ENCODE results near the gene ACD.
"Not testable (repeated sequence)": the region's sequence is repeated elsewhere in the genome, so short reads cannot be mapped to it uniquely, and the experiment has no call there.

The ACD gene

GRCh38 chr16:67659675-67660563 is at the start of gene ACD:
ACD (minus strand) TSS chr16:67660260; CDS start chr16:67660220, 40 bp downstream.
- no peak for FAIRE-seq

- no peak for FAIRE-seq
These were observed 49.0 kb upstream of the ACD start for GRCh38 chr16:67709050-67709449.

GRCh38 chr16:67708368-67708771 is 48.3 kb upstream of the ACD start:
- no peak for FAIRE-seq

GRCh38 chr16:67707790-67708189 is 47.7 kb upstream of the ACD start:
- no peak for FAIRE-seq

- no peak for FAIRE-seq
These were observed 47.1 kb upstream of the ACD start for GRCh38 chr16:67707210-67707609.

- no peak for FAIRE-seq
These were observed 44.0 kb upstream of the ACD start for GRCh38 chr16:67704110-67704509.

- no peak for FAIRE-seq
These were observed 43.6 kb upstream of the ACD start for GRCh38 chr16:67703626-67704025.

- FAIRE-seq = no peak
These were observed 42.1 kb upstream of the ACD start for GRCh38 chr16:67702130-67702529.

GRCh38 chr16:67701420-67701819 is 41.4 kb upstream of the ACD start:
- FAIRE-seq = no peak

- FAIRE-seq = no peak
These were observed 39.2 kb upstream of the ACD start for GRCh38 chr16:67699265-67699664.

- no peak for FAIRE-seq
These were observed 37.5 kb upstream of the ACD start for GRCh38 chr16:67697422-67698185.

GRCh38 chr16:67694611-67695010 is 34.6 kb upstream of the ACD start:
- no peak for FAIRE-seq

- FAIRE-seq = not testable (repeated sequence)
These were observed 33.6 kb upstream of the ACD start for GRCh38 chr16:67693517-67694285.

GRCh38 chr16:67685388-67686112 is 25.5 kb upstream of the ACD start:
- FAIRE-seq = no peak

GRCh38 chr16:67683767-67684166 is 23.7 kb upstream of the ACD start:
- FAIRE-seq = no peak

- no peak for FAIRE-seq
These were observed 20.2 kb upstream of the ACD start for GRCh38 chr16:67679935-67680897.

GRCh38 chr16:67678354-67679023 is 18.4 kb upstream of the ACD start:
- no peak for FAIRE-seq

- no peak for FAIRE-seq
These were observed 17.7 kb upstream of the ACD start for GRCh38 chr16:67677712-67678111.

- FAIRE-seq = no peak
These were observed 16.9 kb upstream of the ACD start for GRCh38 chr16:67676939-67677338.

GRCh38 chr16:67676516-67676915 is 16.5 kb upstream of the ACD start:
- no peak for FAIRE-seq

GRCh38 chr16:67675999-67676398 is 15.9 kb upstream of the ACD start:
- no peak for FAIRE-seq

Data from A204.1 (cell line).